Measurements from ENCODE around the gene CLPX. TPM values are rescaled to one million over a fixed set of nuclear protein-coding genes. Genes with fewer than 3 reads are reported as not detected.
A peak's percentile ranks its signal among the peaks of the same experiment; 100 is the strongest.
"Not testable (repeated sequence)": the region's sequence is repeated elsewhere in the genome, so short reads cannot be mapped to it uniquely, and the experiment has no call there.

CLPX gene
- 42.0 TPM for polyA plus RNA-seq (2013)

- peak within 1 kb of the TSS; percentile 83 to 96 (median 91) for H3K4me3 ChIP-seq (ENCODE audit: control insufficient read depth in 1 of 7, extremely low read depth in 1 of 7, insufficient read depth in 4 of 7, low read depth in 2 of 7, low read length in 6 of 7)
- peak; percentile 95 to 98 (median 97) for DNase-seq
- CTCF ChIA-PET, result interaction anchor here (1.4 to 8.6 kb wide), 5 partner anchors 86 to 118 kb away, joined by 4 to 80 read pairs (median 6); no protein-coding TSS in a partner anchor
- POLR2A ChIA-PET, result interaction anchor here (0.6 to 2.6 kb wide), 9 partner anchors 9 to 1205 kb away, joined by 3 to 15 read pairs (median 4); partner anchors contain the start of genes PARP16, RNU5A-1 and RNU5B-1
- peak within 1 kb of the TSS; percentile 86 to 94 for H3K27ac ChIP-seq (ENCODE audit: insufficient read depth in 1 of 2, low read depth in 1 of 2, low read length in 2 of 2, poor library complexity in 1 of 2, severe bottlenecking in 2 of 2)
- H3K27me3 ChIP-seq (replicated peaks in 2 of 5; ENCODE audit: control insufficient read depth in 4 of 5, insufficient read depth in 5 of 5, low read length in 4 of 5), result no peaks in the 10 kb centered on the region
- WGBS (ENCODE audit: insufficient coverage), result 0% methylated on average over 46 of the region's 70 CpGs
- no peaks in the 10 kb centered on the region for H3K9me3 ChIP-seq (ENCODE audit: control extremely low read depth in 1 of 5, control insufficient read depth in 4 of 5, insufficient read depth in 2 of 5, low read depth in 1 of 5, low read length in 4 of 5)
- H3K36me3 ChIP-seq (ENCODE audit: control insufficient read depth in 4 of 4, insufficient read depth in 4 of 4, low read length in 3 of 4), result peaks cover 0 to 9% (median 0%) of the 10 kb centered on the region in 4 experiments
- H3K4me1 ChIP-seq (ENCODE audit: control extremely low read depth in 1 of 4, control insufficient read depth in 4 of 4, insufficient read depth in 4 of 4, low read length in 3 of 4), result peaks cover 9 to 24% (median 19%) of the 10 kb centered on the region in 4 experiments
These were observed at the start of gene CLPX for GRCh38 chr15:65184868-65185717. Gene CLPX (minus strand): TSS chr15:65185342. CDS start chr15:65185153, 189 bp downstream.

GRCh38 chr15:65233696-65234095, 48.6 kb upstream of the CLPX start:
- Histone ChIP-seq H3K27me3 (replicated peaks in 2 of 5; ENCODE audit: control insufficient read depth in 4 of 5, insufficient read depth in 5 of 5, low read length in 4 of 5) (no peaks in the 10 kb centered on the region), H3K9me3 (ENCODE audit: control extremely low read depth in 1 of 5, control insufficient read depth in 4 of 5, insufficient read depth in 2 of 5, low read depth in 1 of 5, low read length in 4 of 5) (no peaks in the 10 kb centered on the region), H3K4me1 (ENCODE audit: control extremely low read depth in 1 of 4, control insufficient read depth in 4 of 4, insufficient read depth in 4 of 4, low read length in 3 of 4) (peaks cover 0 to 14% (median 7%) of the 10 kb centered on the region in 4 experiments), H3K4me3 (ENCODE audit: control insufficient read depth in 1 of 7, extremely low read depth in 1 of 7, insufficient read depth in 4 of 7, low read depth in 2 of 7, low read length in 6 of 7) (no peak overlapping the region), H3K27ac (ENCODE audit: insufficient read depth in 1 of 2, low read depth in 1 of 2, low read length in 2 of 2, poor library complexity in 1 of 2, severe bottlenecking in 2 of 2) (no peak overlapping the region), H3K36me3 (ENCODE audit: control insufficient read depth in 4 of 4, insufficient read depth in 4 of 4, low read length in 3 of 4) (no peaks in the 10 kb centered on the region)
- ChIA-PET CTCF (interaction anchor here (1.2 kb wide), 1 partner anchor 22 kb away, joined by 6 read pairs; the partner anchor contains the start of gene CILP), POLR2A (no interaction called here)
- WGBS (ENCODE audit: insufficient coverage), result no CpG with 5 or more reads among the region's 5 CpGs
- DNase-seq, result no peak

GRCh38 chr15:65232520-65232919, 47.4 kb upstream of the CLPX start:
- Histone ChIP-seq H3K4me1 (ENCODE audit: control extremely low read depth in 1 of 4, control insufficient read depth in 4 of 4, insufficient read depth in 4 of 4, low read length in 3 of 4) (peaks cover 0 to 7% (median 4%) of the 10 kb centered on the region in 4 experiments), H3K9me3 (ENCODE audit: control extremely low read depth in 1 of 5, control insufficient read depth in 4 of 5, insufficient read depth in 2 of 5, low read depth in 1 of 5, low read length in 4 of 5) (no peaks in the 10 kb centered on the region), H3K36me3 (ENCODE audit: control insufficient read depth in 4 of 4, insufficient read depth in 4 of 4, low read length in 3 of 4) (no peaks in the 10 kb centered on the region), H3K27ac (ENCODE audit: insufficient read depth in 1 of 2, low read depth in 1 of 2, low read length in 2 of 2, poor library complexity in 1 of 2, severe bottlenecking in 2 of 2) (no peak overlapping the region), H3K27me3 (replicated peaks in 2 of 5; ENCODE audit: control insufficient read depth in 4 of 5, insufficient read depth in 5 of 5, low read length in 4 of 5) (no peaks in the 10 kb centered on the region), H3K4me3 (ENCODE audit: control insufficient read depth in 1 of 7, extremely low read depth in 1 of 7, insufficient read depth in 4 of 7, low read depth in 2 of 7, low read length in 6 of 7) (no peak overlapping the region)
- DNase-seq, result no peak
- CTCF ChIA-PET, result interaction anchor here (0.5 kb wide), 1 partner anchor 35 kb away, joined by 3 read pairs; no protein-coding TSS in a partner anchor
- no CpG with 5 or more reads among the region's 3 CpGs for WGBS (ENCODE audit: insufficient coverage)
- POLR2A ChIA-PET, result interaction anchor here (0.6 kb wide), 1 partner anchor 176 kb away, joined by 5 read pairs; no protein-coding TSS in a partner anchor

- Histone ChIP-seq H3K9me3 (ENCODE audit: control extremely low read depth in 1 of 5, control insufficient read depth in 4 of 5, insufficient read depth in 2 of 5, low read depth in 1 of 5, low read length in 4 of 5) (no peaks in the 10 kb centered on the region), H3K4me1 (ENCODE audit: control extremely low read depth in 1 of 4, control insufficient read depth in 4 of 4, insufficient read depth in 4 of 4, low read length in 3 of 4) (no peaks in the 10 kb centered on the region), H3K4me3 (ENCODE audit: control insufficient read depth in 1 of 7, extremely low read depth in 1 of 7, insufficient read depth in 4 of 7, low read depth in 2 of 7, low read length in 6 of 7) (no peak overlapping the region), H3K27ac (ENCODE audit: insufficient read depth in 1 of 2, low read depth in 1 of 2, low read length in 2 of 2, poor library complexity in 1 of 2, severe bottlenecking in 2 of 2) (no peak overlapping the region), H3K27me3 (replicated peaks in 2 of 5; ENCODE audit: control insufficient read depth in 4 of 5, insufficient read depth in 5 of 5, low read length in 4 of 5) (no peaks in the 10 kb centered on the region), H3K36me3 (ENCODE audit: control insufficient read depth in 4 of 4, insufficient read depth in 4 of 4, low read length in 3 of 4) (no peaks in the 10 kb centered on the region)
- ChIA-PET POLR2A (no interaction called here), CTCF (no interaction called here)
- no peak for DNase-seq
- 97% methylated on average over 5 of the region's 10 CpGs for WGBS (ENCODE audit: insufficient coverage)
These were observed 46.2 kb upstream of the CLPX start for GRCh38 chr15:65231306-65231705.

GRCh38 chr15:65226901-65227300, 41.8 kb upstream of the CLPX start:
- H3K9me3 ChIP-seq (ENCODE audit: control extremely low read depth in 1 of 5, control insufficient read depth in 4 of 5, insufficient read depth in 2 of 5, low read depth in 1 of 5, low read length in 4 of 5); H3K27me3 ChIP-seq (replicated peaks in 2 of 5; ENCODE audit: control insufficient read depth in 4 of 5, insufficient read depth in 5 of 5, low read length in 4 of 5); CTCF ChIA-PET; H3K27ac ChIP-seq (ENCODE audit: insufficient read depth in 1 of 2, low read depth in 1 of 2, low read length in 2 of 2, poor library complexity in 1 of 2, severe bottlenecking in 2 of 2); DNase-seq; H3K4me1 ChIP-seq (ENCODE audit: control extremely low read depth in 1 of 4, control insufficient read depth in 4 of 4, insufficient read depth in 4 of 4, low read length in 3 of 4); H3K36me3 ChIP-seq (ENCODE audit: control insufficient read depth in 4 of 4, insufficient read depth in 4 of 4, low read length in 3 of 4); H3K4me3 ChIP-seq (ENCODE audit: control insufficient read depth in 1 of 7, extremely low read depth in 1 of 7, insufficient read depth in 4 of 7, low read depth in 2 of 7, low read length in 6 of 7): not testable (repeated sequence)
- POLR2A ChIA-PET, result interaction anchor here (0.7 kb wide), 1 partner anchor 18 kb away, joined by 3 read pairs; no protein-coding TSS in a partner anchor
- no CpG with 5 or more reads among the region's 10 CpGs for whole genome bisulfite sequencing (ENCODE audit: insufficient coverage)

GRCh38 chr15:65226221-65226620, 41.1 kb upstream of the CLPX start:
- Histone ChIP-seq H3K9me3 (ENCODE audit: control extremely low read depth in 1 of 5, control insufficient read depth in 4 of 5, insufficient read depth in 2 of 5, low read depth in 1 of 5, low read length in 4 of 5) (no peaks in the 10 kb centered on the region), H3K4me1 (ENCODE audit: control extremely low read depth in 1 of 4, control insufficient read depth in 4 of 4, insufficient read depth in 4 of 4, low read length in 3 of 4) (peaks cover 0 to 8% (median 6%) of the 10 kb centered on the region in 4 experiments), H3K27me3 (replicated peaks in 2 of 5; ENCODE audit: control insufficient read depth in 4 of 5, insufficient read depth in 5 of 5, low read length in 4 of 5) (no peaks in the 10 kb centered on the region), H3K4me3 (ENCODE audit: control insufficient read depth in 1 of 7, extremely low read depth in 1 of 7, insufficient read depth in 4 of 7, low read depth in 2 of 7, low read length in 6 of 7) (no peak overlapping the region), H3K27ac (ENCODE audit: insufficient read depth in 1 of 2, low read depth in 1 of 2, low read length in 2 of 2, poor library complexity in 1 of 2, severe bottlenecking in 2 of 2) (no peak overlapping the region), H3K36me3 (ENCODE audit: control insufficient read depth in 4 of 4, insufficient read depth in 4 of 4, low read length in 3 of 4) (no peaks in the 10 kb centered on the region)
- POLR2A ChIA-PET, result no interaction called here
- CTCF ChIA-PET, result interaction anchor here (1.0 to 1.7 kb wide), 2 partner anchors 14 to 18 kb away, joined by 4 read pairs; partner anchors contain the start of gene CILP
- no CpG with 5 or more reads among the region's 3 CpGs for WGBS (ENCODE audit: insufficient coverage)
- no peak for DNase-seq

GRCh38 chr15:65223996-65224395, 38.9 kb upstream of the CLPX start:
- ChIA-PET POLR2A (interaction anchor here (0.6 kb wide), 1 partner anchor 14 kb away, joined by 4 read pairs; no protein-coding TSS in a partner anchor), CTCF (interaction anchor here (0.6 to 1.1 kb wide), 7 partner anchors 11 to 47 kb away, joined by 3 to 4 read pairs (median 3); partner anchors contain the start of gene CILP)
- peak in 2 of 3 donors; percentile 32 to 34 for DNase-seq

More at GRCh38 chr15:65223996-65224395, 38.9 kb upstream of the CLPX start:
- no peaks in the 10 kb centered on the region for H3K27me3 ChIP-seq (replicated peaks in 2 of 5; ENCODE audit: control insufficient read depth in 4 of 5, insufficient read depth in 5 of 5, low read length in 4 of 5)
- 25% methylated on average over 4 of the region's 6 CpGs for WGBS (ENCODE audit: insufficient coverage)
- no peaks in the 10 kb centered on the region for H3K36me3 ChIP-seq (ENCODE audit: control insufficient read depth in 4 of 4, insufficient read depth in 4 of 4, low read length in 3 of 4)
- H3K4me3 ChIP-seq (ENCODE audit: control insufficient read depth in 1 of 7, extremely low read depth in 1 of 7, insufficient read depth in 4 of 7, low read depth in 2 of 7, low read length in 6 of 7), result no peak overlapping the region
- H3K27ac ChIP-seq (ENCODE audit: insufficient read depth in 1 of 2, low read depth in 1 of 2, low read length in 2 of 2, poor library complexity in 1 of 2, severe bottlenecking in 2 of 2), result no peak overlapping the region
- no peaks in the 10 kb centered on the region for H3K9me3 ChIP-seq (ENCODE audit: control extremely low read depth in 1 of 5, control insufficient read depth in 4 of 5, insufficient read depth in 2 of 5, low read depth in 1 of 5, low read length in 4 of 5)
- H3K4me1 ChIP-seq (ENCODE audit: control extremely low read depth in 1 of 4, control insufficient read depth in 4 of 4, insufficient read depth in 4 of 4, low read length in 3 of 4), result peaks cover 0 to 8% (median 6%) of the 10 kb centered on the region in 4 experiments

Measured in common myeloid progenitor, CD34-positive (primary cell).